GM12891 (cell line): ENCODE measurements around the gene PYGO2.

Experiments used
- DNase-seq: peaks from one replicate; pipeline ENCODE4 v3.0.0; 2011; ENCODE audit warnings: low spot score; ENCODE audit not compliant: insufficient read length
- FAIRE-seq: peaks from 2 replicates; lab custom pipeline; 2011; peaks lifted over from hg19 to GRCh38; lab: Jason Lieb, UNC
- PAX5 ChIP-seq: IDR thresholded peaks from 2 replicates; pipeline ENCODE4 v1.6.1; 2011; ENCODE audit warnings: low read length, moderate library complexity, mild to moderate bottlenecking; ENCODE audit not compliant: insufficient read depth, severe bottlenecking
- POLR2A ChIP-seq: IDR thresholded peaks from 2 replicates; pipeline ENCODE4 v1.6.1; 2011; ENCODE audit warnings: low read depth, low read length, control low read depth
- POLR2AphosphoS5 ChIP-seq: IDR thresholded peaks from 2 replicates; pipeline ENCODE4 v1.6.1; 2011; ENCODE audit warnings: low read depth, low read length, control low read depth
- POU2F2 ChIP-seq: IDR thresholded peaks from 2 replicates; pipeline ENCODE4 v1.6.1; 2011; ENCODE audit warnings: low read depth, mild to moderate bottlenecking, control low read depth, low read length, moderate library complexity
- SPI1 ChIP-seq: IDR thresholded peaks from 2 replicates; pipeline ENCODE4 v1.6.1; 2011; ENCODE audit warnings: low read depth, low read length, control low read depth
- TAF1 ChIP-seq: IDR thresholded peaks from 2 replicates; pipeline ENCODE4 v1.6.1; 2011; ENCODE audit warnings: low read depth, low read length, control low read depth

PYGO2 gene

DNA sequence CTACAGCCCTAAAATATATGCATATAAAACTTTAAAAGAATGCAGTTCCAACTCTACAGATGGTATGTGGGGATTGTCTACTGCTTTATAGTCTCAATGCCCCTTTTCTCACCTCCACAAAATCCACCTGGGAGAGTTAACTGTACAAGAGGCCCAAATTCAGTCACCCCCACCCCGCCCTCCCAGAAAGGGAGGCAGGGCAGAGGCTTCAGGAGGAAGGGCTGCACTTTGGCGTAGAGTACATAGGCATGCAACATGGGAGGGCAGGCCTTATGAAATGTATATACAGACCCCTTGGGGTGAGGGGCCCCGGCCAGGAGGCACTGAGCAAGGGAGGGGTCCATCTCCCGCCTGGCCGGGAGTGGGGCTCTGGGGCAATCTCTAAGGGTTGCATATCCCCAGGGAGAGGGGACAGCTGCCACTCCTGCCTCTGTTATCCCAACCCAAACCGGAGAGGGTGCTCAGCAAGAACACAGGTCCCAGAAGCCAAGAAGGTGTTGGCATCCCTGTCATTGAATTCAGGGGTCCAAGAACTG lies 1.3 kb upstream of the PYGO2 start:
- no peak for FAIRE-seq
- no peak for DNase-seq
- no peak for TF ChIP-seq POLR2AphosphoS5
- TF ChIP-seq POU2F2, result no peak
- no peak for TF ChIP-seq POLR2A
- no peak for TF ChIP-seq SPI1
- no peak for TF ChIP-seq PAX5
- TF ChIP-seq TAF1, result no peak

DNA sequence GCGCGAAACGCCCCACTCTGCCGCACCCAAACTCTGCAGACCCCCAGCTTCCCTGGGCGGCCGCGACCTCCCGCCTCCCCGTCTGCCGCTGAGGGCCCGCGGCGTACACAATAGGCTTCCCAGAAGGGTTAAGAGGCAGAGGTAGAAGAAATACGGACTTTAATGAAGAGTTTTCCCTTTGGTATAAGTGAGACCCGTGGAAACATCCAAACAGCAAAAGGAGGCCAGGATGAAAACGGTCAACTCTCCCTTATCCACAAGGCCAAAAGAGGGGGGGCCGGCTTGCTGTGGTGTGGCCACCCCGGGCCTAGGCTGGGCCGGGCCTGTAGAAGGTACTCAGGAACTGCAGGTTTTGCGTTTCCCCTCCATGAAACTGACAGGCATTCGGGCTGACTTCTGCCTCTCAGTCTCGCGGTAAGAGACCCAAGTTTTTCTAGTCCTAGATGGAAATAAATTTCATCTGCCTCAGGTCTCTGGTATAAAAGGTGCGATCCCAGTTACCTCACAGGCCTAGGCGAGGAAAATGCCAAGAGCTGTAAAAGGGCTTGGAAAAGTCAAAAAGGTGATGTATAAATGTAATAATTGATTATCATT lies 671 bp upstream of the PYGO2 start:
- no peak for DNase-seq
- no peak for FAIRE-seq
- TF ChIP-seq POU2F2 (no peak), PAX5 (no peak), SPI1 (no peak), TAF1 (no peak), POLR2AphosphoS5 (peak; percentile 35; the same call in 1 of the 2 replicates), POLR2A (0 out of 2 replicates have a peak, but pooled peaks have one; percentile 4)

DNA sequence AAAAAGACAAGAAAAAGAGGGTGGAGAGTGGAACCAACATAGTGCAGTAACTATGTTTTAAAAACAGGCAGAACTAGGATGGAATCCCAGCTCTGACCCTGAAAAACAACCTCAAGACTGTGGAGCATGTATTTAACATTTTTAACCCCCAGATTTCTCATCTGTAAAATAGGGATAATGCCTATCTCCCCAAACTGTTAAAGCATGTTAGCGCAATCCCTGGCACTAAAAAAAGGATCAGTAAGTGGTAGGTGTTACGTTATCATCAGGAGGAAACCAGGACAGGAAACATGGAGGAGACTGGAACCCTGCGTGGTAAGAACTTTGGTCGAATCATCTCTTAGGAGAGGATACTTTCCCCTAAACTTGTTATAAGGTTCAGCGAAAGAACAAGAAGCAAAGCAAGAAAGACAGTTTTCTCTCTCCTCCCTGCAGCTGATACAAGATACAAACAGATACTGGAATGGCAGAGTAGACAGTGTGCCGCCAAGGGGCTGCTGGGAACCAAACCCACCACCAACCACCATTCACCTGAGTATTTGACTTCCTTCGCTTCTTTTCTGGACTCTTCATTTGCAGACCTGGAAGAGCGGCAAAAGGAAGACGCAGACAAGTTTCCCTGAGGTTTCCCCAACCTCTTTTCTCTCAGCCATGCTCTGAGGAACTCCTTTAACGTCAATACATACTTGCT lies 991 bp downstream of the PYGO2 start:
- DNase-seq, result no peak
- FAIRE-seq, result no peak
- no peak for TF ChIP-seq POLR2A
- no peak for TF ChIP-seq PAX5
- no peak for TF ChIP-seq POLR2AphosphoS5
- no peak for TF ChIP-seq POU2F2

DNA sequence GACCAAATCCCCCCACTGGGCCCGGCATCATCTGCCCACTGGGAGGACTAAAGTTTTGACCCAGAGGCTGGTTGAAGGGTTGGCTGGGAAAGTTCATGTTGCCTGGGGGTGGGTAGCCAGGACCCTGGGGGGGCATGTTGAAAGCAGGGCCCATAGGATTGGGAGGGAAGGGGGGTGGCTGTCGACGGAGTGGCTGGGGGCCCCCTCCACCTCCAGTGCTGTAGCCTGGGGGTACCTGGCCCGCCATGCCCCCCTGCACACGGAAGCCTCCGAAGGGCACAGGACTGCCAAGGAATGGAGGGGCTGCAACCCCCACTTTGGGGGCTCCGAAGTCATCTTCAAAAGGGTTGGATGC lies 2.2 kb downstream of the PYGO2 start:
- TF ChIP-seq POLR2A (no peak), PAX5 (no peak), TAF1 (no peak), POLR2AphosphoS5 (no peak), POU2F2 (no peak), SPI1 (no peak)
- FAIRE-seq (no peak), DNase-seq (no peak)

DNA sequence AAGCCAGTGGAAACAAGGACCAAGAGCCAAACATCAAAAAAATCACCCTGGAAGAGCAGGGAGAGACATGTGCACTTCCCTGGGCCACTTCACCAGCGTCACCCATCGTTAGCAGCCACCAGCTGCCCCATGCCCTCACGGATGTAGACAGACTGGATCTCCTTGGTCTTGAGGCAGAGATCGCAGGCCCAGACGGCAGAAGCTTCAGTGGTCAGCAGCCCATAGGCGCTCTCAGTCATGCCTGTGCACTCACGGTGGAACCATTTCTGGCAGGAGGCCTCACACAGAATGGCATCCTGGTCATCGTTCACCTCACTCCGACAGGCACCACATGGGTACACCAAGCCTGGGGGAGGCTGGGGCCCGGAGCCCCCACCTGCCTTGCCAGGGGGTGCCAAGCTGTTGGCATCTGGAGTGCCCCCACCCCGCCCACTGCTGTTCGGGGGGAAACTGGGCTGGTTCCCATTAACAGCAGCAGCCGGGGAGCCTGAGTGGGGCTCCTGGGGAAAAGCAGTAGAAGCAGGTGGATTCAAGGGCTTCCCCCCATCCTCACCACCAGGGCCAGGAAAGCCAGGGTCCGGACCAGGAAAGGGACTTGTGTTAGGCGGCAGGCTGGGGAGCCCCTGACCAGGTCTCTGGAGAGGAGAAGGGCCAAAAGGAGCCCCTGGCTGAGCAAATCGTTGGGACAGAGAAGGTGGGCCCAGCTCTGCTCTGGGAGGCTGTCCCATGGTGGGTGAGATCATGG lies 2.7 kb downstream of the PYGO2 start:
- DNase-seq, result no peak
- TF ChIP-seq PAX5, result no peak
- no peak for TF ChIP-seq POLR2A
- no peak for TF ChIP-seq TAF1
- no peak for TF ChIP-seq POLR2AphosphoS5
- TF ChIP-seq SPI1, result no peak
- TF ChIP-seq POU2F2, result no peak
- FAIRE-seq, result no peak

DNA sequence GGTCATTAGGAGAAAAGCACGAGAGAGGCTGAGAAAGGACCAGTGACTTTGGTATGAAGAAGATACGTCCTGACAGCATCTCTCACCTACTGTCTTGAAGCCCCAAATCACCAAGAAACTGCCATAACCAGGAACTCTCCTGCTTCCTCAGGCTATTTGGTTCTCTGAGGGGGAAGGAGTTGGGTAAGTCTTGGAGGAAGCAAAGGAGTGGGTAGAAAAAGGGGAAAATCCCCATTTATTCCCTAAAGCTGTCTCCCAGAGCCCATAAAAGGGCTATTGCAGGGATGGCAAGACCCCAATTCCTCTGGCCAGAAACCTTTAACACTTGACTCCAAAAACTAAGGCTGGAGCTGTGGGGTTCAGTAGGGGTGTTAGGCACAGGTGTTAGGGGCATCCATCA lies 3.5 kb downstream of the PYGO2 start:
- FAIRE-seq (no peak), DNase-seq (no peak)
- TF ChIP-seq POLR2A, result no peak
- TF ChIP-seq PAX5, result no peak
- TF ChIP-seq TAF1, result no peak
- no peak for TF ChIP-seq POU2F2
- TF ChIP-seq SPI1, result no peak
- no peak for TF ChIP-seq POLR2AphosphoS5

DNA sequence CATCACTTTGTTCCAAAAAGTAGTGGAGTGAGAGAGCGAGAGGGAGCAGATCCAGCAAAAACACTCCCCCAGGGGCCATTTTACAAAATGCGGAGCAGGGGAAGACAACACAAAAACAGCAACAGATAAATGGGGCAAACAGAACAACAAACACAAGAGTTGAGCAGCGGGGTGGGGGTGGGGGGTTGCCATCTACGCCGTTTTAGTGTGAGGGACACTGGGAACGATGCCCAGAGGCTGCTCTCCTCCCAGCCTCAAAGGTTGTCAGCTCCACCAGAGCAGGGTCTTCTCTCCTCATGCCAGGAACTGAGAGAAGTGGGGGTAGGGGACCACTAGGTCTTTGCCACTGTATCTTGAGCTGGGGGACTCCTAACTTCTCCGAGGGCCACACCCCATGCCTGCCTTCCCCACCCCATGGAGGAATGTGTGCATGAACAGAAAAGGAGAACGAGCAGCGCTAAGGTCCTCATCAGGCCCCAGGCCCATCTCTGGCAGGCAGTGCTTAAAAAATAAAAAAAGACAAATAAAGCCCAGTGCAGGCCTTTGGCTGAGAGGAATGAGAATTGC lies 4.4 kb downstream of the PYGO2 start:
- TF ChIP-seq SPI1 (no peak), POLR2A (no peak), TAF1 (no peak), POU2F2 (no peak), PAX5 (no peak), POLR2AphosphoS5 (no peak)
- DNase-seq (no peak), FAIRE-seq (no peak)

DNA sequence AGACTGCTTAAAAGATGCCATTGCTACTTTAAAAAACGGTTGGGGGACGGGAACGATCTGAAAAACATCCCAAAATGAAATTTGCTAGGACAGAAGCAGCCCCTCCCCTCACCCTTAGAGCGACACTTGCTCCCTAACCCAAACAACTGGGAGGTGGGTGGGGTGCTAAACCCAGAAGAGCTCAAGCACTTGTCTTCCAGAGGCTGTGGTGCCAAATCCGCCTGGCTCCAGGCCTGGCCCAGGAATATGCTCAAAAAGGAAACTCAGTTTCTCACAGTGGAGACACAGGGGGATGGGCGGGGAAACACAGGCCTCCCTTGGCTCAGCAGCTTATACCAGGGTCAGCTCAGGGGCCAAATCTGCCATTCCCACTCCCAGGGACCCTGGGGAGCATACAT lies 5.0 kb downstream of the PYGO2 start:
- FAIRE-seq (no peak), DNase-seq (no peak)
- no peak for TF ChIP-seq POLR2AphosphoS5
- no peak for TF ChIP-seq TAF1
- no peak for TF ChIP-seq PAX5
- no peak for TF ChIP-seq POLR2A
- TF ChIP-seq POU2F2, result no peak
- no peak for TF ChIP-seq SPI1
